Measurements from ENCODE around the gene IDI2.

IDI2 gene

GRCh38 chr10:1025683-1026082 is at the start of gene IDI2:
IDI2 (minus strand) TSS chr10:1025859; CDS start chr10:1024723, 1,136 bp downstream.
- Histone ChIP-seq H3K4me3 (ENCODE audit: low read depth in 1 of 2, low read length in 2 of 2) (no peak within 1 kb of the TSS), H3K9me3 (ENCODE audit: insufficient read depth, low read length, severe bottlenecking) (no peaks in the 10 kb centered on the region), H3K4me1 (ENCODE audit: insufficient read depth, low read length) (no peaks in the 10 kb centered on the region), H3K36me3 (ENCODE audit: insufficient read depth, low read length) (no peaks in the 10 kb centered on the region), H3K4me2 (ENCODE audit: insufficient read depth, low read length) (no peak within 1 kb of the TSS), H3K27me3 (ENCODE audit: insufficient read depth, low read length, poor library complexity) (no peaks in the 10 kb centered on the region), H3K79me2 (ENCODE audit: insufficient read depth, low read length) (no peaks in the 10 kb centered on the region), H3K27ac (ENCODE audit: low read length) (no peak within 1 kb of the TSS), H3K9ac (ENCODE audit: low read depth, low read length) (no peak within 1 kb of the TSS), H4K20me1 (ENCODE audit: insufficient read depth, low read length) (no peaks in the 10 kb centered on the region), H2AFZ (ENCODE audit: low read depth, low read length) (no peak within 1 kb of the TSS)
- DNase-seq (no peak), ATAC-seq (ENCODE audit: insufficient read depth, low read depth) (no peak)
- TF ChIP-seq, protein P1, sequence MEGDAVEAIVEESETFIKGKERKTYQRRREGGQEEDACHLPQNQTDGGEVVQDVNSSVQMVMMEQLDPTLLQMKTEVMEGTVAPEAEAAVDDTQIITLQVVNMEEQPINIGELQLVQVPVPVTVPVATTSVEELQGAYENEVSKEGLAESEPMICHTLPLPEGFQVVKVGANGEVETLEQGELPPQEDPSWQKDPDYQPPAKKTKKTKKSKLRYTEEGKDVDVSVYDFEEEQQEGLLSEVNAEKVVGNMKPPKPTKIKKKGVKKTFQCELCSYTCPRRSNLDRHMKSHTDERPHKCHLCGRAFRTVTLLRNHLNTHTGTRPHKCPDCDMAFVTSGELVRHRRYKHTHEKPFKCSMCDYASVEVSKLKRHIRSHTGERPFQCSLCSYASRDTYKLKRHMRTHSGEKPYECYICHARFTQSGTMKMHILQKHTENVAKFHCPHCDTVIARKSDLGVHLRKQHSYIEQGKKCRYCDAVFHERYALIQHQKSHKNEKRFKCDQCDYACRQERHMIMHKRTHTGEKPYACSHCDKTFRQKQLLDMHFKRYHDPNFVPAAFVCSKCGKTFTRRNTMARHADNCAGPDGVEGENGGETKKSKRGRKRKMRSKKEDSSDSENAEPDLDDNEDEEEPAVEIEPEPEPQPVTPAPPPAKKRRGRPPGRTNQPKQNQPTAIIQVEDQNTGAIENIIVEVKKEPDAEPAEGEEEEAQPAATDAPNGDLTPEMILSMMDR (IDR thresholded peaks at IDR 0.05; ENCODE audit: borderline replicate concordance, extremely low read depth, low read length, poor library complexity, severe bottlenecking) = no peak
- no peak for TF ChIP-seq EZH2 (IDR thresholded peaks at IDR 0.05; ENCODE audit: borderline replicate concordance, low read depth, low read length, severe bottlenecking)

GRCh38 chr10:1074748-1075308 is 49.2 kb upstream of the IDI2 start:
- TF ChIP-seq, protein P1 (IDR thresholded peaks at IDR 0.05; ENCODE audit: borderline replicate concordance, extremely low read depth, low read length, poor library complexity, severe bottlenecking) = peak; percentile 48
- no peak for TF ChIP-seq EZH2 (IDR thresholded peaks at IDR 0.05; ENCODE audit: borderline replicate concordance, low read depth, low read length, severe bottlenecking)
- H3K9me3 ChIP-seq (ENCODE audit: insufficient read depth, low read length, severe bottlenecking) = no peaks in the 10 kb centered on the region
- no peak overlapping the region for H3K4me3 ChIP-seq (ENCODE audit: low read depth in 1 of 2, low read length in 2 of 2)
- H2AFZ ChIP-seq (ENCODE audit: low read depth, low read length) = no peak overlapping the region
- H3K4me1 ChIP-seq (ENCODE audit: insufficient read depth, low read length) = no peaks in the 10 kb centered on the region
- H3K27ac ChIP-seq (ENCODE audit: low read length) = no peak overlapping the region
- no peak for DNase-seq
- no peaks in the 10 kb centered on the region for H3K27me3 ChIP-seq (ENCODE audit: insufficient read depth, low read length, poor library complexity)
- H3K9ac ChIP-seq (ENCODE audit: low read depth, low read length) = no peak overlapping the region
- no peak for ATAC-seq (ENCODE audit: insufficient read depth, low read depth)
- peaks cover 3% of the 10 kb centered on the region; the same call in 1 of the 2 replicates for H4K20me1 ChIP-seq (ENCODE audit: insufficient read depth, low read length)
- peaks cover 57% of the 10 kb centered on the region for H3K36me3 ChIP-seq (ENCODE audit: insufficient read depth, low read length)
- H3K4me2 ChIP-seq (ENCODE audit: insufficient read depth, low read length) = no peak overlapping the region
- H3K79me2 ChIP-seq (ENCODE audit: insufficient read depth, low read length) = peaks cover 15% of the 10 kb centered on the region

DNA sequence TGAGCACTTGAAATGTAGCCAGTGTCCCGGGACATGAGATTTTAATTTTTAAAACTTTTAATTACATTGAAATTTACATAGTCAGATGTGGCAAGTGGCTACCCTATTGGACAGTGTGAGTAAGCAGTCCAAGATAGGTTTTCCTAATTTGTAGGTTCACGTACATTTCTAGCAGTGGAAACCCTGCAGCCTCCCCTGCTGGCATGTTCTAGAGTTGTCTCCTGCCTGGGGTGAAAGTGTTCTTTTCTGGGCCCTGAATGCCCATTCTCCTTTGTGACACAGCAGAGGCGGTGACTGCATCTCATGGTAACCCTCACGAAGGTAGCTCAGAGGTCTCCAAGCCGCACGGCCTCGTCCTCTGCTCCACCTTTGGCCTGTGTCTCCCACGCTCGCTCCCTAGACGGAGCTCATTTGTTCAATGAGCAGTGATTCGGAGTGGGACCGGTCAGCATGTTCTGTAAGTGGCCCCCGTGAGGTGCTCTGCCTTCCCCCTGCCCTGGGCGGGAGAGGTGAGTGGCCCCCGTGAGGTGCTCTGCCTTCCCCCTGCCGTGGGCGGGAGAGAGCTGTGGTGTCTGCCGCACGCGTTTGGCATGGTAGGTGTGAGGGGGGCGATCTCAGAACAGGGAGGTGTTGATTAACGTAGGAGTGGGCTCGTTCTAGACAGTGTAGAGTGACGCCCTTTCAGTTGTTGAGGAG is 48.5 kb upstream of the IDI2 start:
- no peaks in the 10 kb centered on the region for H3K4me1 ChIP-seq (ENCODE audit: insufficient read depth, low read length)
- H2AFZ ChIP-seq (ENCODE audit: low read depth, low read length) = no peak overlapping the region
- H3K9me3 ChIP-seq (ENCODE audit: insufficient read depth, low read length, severe bottlenecking) = no peaks in the 10 kb centered on the region
- DNase-seq = no peak
- TF ChIP-seq, protein P1 (IDR thresholded peaks at IDR 0.05; ENCODE audit: borderline replicate concordance, extremely low read depth, low read length, poor library complexity, severe bottlenecking) = peak; percentile 23
- no peak for TF ChIP-seq EZH2 (IDR thresholded peaks at IDR 0.05; ENCODE audit: borderline replicate concordance, low read depth, low read length, severe bottlenecking)
- H3K4me2 ChIP-seq (ENCODE audit: insufficient read depth, low read length) = no peak overlapping the region
- H3K36me3 ChIP-seq (ENCODE audit: insufficient read depth, low read length) = peaks cover 51% of the 10 kb centered on the region
- no peak overlapping the region for H3K9ac ChIP-seq (ENCODE audit: low read depth, low read length)
- H3K4me3 ChIP-seq (ENCODE audit: low read depth in 1 of 2, low read length in 2 of 2) = no peak overlapping the region
- H3K27ac ChIP-seq (ENCODE audit: low read length) = no peak overlapping the region
- no peak; the same call in 2 of the 3 replicates for ATAC-seq (ENCODE audit: insufficient read depth, low read depth)
- H3K79me2 ChIP-seq (ENCODE audit: insufficient read depth, low read length) = peaks cover 20% of the 10 kb centered on the region
- no peaks in the 10 kb centered on the region for H3K27me3 ChIP-seq (ENCODE audit: insufficient read depth, low read length, poor library complexity)
- H4K20me1 ChIP-seq (ENCODE audit: insufficient read depth, low read length) = peaks cover 3% of the 10 kb centered on the region; the same call in 1 of the 2 replicates

Data from DND-41 (cell line).